GM03348 (cell line): ENCODE data around the gene PSMA8.
A peak's percentile ranks its signal among the peaks of the same experiment; 100 is the strongest.
"Not testable (repeated sequence)": the region's sequence is repeated elsewhere in the genome, so short reads cannot be mapped to it uniquely, and the experiment has no call there.

Source experiments
- DNase-seq: peaks from one replicate; pipeline ENCODE4 v3.0.0; 2012; ENCODE audit warnings: low spot score

The PSMA8 gene

GRCh38 chr18:26133652-26134051, at the start of gene PSMA8:
PSMA8 (plus strand) TSS chr18:26133869; CDS start chr18:26133966, 97 bp downstream.
- DNase-seq: no peak

DNA sequence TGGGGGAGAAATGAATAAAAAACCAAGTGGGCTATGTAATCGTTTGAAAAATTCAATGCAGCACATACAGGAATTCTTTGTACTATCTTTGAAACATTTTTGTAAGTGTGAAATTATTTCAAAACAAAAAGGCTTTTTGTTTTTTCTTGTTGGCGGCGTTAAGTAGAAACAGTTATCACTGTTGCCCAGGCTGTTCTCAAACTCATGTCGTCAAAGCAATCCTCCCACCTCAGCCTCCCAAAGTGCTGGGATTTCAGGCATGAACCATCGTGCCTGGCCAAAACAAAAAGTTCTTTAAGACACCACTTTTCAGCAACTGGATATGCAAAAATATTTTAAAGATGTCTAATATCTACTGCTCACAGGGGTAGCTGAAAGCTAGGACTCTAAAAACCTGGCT, 48.6 kb upstream of the PSMA8 start:
- no peak for DNase-seq

DNA sequence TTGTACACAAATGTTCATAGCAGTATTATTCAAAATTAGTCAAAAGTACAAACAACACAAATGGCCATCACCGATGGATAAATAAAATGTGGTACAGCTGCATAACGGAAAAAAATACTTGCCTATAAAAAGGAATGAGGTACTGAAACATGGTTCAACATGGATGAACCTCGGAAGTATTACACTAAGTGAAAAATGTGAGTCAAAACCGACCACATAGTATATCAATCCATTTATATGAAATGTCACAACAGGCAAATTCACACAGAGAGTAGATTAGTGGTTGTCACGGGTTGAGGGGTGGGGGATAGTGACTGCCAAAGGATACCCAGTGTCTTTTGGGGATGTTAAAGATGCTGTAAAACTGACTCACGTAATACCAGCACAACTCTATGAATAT, 46.7 kb upstream of the PSMA8 start:
- no peak for DNase-seq

DNA sequence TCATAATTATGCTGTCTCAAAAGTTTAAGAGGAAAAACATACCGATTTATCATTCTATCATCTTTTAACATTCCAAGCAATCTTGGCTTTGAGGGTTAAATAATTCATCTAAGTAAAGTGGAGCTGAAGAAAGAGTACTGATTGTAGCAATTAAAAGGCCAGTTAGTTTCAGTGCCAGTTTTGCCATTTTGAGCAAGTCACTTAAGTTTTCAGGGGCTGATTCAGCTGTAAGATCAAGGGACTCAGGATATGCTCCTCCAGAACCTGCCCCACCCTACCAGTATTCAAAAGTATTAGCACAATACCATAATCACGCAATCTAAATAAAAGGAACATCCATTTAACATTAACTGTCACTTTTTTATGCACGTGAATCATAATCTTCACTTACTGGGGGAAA, 45.2 kb upstream of the PSMA8 start:
- peak; percentile 7 for DNase-seq

DNA sequence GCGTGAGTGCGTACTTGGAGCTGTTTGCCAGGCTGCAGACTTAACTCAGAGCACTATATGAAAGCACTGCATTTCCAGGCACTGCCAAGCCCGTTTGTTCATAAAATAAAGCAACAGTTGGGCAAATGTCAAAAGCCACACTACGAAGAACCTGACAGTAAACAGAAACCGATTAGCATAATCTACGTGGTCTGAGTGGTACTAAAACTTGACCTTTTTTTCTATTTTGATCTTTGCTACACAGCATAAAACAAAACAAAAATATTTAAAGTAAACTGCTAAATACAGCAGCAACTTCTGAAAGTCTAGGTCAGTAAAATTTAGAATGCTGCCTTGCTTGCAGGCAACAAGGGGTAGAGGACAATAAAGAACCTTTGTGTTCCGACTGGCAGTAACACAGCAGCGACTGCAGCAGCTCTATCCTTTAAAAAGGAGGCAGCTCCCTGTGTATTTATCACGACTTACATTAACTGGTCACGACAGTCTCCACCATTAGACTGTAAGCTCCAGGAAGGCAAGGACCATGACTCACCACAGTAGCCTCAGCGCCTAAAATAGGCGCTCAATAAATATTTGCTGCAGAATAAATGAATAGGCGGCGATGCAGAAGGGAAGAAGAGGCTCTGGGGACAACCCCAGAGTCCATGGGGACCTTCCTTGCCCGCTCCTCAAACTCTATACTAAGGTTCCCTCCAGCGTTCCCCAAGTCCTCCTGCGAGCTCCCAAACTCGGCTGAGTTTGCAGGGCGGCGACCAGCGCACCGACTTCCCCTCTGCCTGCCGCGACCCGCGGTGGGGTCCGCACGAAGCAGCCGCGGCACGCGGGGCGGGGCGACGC, 44.2 kb upstream of the PSMA8 start:
- DNase-seq: peak; percentile 7

DNA sequence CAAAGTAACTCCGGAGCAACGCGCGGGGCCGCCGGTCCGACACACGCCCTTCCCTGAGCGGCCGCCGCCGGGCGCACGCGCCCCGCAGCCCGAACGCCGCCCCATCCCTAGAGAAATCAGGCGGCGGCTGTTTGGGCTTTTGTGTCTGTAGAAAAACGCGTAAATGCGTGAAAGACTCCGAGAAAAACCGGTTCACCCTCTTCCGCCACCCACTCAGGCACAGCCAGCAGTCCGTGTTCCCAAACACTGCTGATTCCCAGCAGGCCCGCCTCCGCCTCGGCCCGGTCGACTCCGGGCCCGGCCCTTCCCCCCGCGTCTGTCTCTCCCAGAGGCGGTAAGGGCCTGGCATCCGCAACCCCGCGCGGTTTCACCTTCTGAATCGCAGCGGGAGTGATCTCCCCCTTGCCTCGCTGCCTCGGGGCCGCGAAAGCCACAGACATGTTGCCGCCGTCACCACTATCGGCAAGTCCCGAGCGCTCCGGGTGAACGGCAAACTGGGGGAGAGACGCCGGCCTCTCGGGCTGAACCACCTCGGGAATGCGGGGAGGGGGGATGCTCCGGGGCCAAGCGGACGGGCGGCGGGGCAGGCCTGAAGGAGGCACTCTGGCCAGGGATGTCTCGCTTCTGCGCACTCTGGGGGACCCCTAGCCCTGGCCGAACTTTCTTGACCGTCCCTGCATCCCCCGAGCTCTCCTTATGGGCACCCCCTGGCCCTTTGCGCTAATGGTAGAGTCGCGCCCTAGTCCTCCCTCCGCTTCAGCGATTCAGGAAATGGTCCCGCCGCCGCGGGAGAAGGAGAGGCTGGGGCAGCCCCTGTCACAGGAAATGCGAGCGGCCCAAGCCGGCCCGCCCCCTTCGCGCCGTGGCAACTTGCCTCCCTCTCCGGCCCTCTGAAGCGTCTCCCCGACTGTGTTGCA, 43.3 kb upstream of the PSMA8 start, which contains the start of gene SS18:
TSS of gene SS18 (minus strand) at position 484 of the 917 bp plus-strand sequence. CDS start at position 440, 44 bp downstream.
- peak; percentile 97 for DNase-seq

- peak; percentile 79 for DNase-seq
Measured at GRCh38 chr18:26091047-26091630, 42.5 kb upstream of the PSMA8 start.

- DNase-seq: no peak
Measured at GRCh38 chr18:26096852-26097251, 36.8 kb upstream of the PSMA8 start.

DNA sequence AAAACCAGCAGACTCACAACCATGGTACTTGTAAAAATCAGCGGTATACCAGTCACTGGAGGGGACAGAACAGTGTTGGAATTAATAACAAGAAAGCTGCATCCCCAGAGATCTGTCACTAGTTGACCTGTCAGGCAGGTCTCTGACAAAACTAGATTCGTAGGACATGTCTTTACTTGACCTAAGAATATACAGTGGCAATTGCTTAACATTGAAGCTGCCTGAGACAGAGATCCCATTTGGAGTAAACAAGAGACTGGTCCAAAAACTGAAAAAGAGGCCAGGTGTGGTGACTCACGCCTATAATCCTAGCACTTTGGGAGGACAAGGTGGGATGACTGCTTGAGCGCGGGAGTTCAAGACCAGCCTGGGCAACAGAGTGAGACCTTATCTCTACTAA, 36.1 kb upstream of the PSMA8 start:
- DNase-seq: no peak

DNA sequence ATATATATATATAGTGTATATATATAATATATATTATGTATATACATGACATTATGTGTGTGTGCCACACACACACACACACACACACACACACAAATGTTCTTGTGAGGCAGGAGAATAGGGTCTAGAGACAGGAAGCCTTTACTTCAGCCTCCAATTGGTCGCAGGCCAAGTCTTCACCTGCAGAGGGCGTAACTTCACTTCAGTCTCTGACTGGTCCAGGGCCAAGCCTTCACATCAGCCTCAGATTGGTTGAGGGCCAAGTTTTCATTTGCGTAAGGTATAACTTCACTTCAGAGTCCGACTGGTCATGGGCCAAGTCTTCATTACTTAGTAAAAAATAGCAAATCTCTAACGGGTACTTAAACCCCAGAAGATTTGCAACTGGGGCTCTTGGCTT, 30.1 kb upstream of the PSMA8 start:
- no peak for DNase-seq

- DNase-seq: no peak
Measured at GRCh38 chr18:26104035-26104434, 29.6 kb upstream of the PSMA8 start.

DNA sequence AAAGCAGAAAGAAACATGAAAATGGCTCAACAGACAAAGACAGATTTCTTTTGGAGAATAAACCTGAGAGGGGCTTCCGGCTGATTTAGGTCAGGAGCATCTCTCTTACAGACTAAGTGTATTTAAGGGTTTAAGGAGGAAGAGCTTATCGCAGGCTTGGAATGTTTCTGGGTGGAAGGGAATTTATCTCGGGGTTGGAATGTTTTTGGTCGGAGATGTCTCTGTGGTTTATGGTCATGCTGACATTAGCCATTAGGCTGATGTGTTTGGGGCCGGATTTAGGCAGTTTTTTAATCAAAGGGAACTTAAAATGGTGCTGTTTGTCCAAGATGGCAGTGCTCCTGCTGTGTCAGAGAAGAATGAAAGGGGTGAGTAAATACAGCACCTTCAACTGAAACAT, 14.4 kb upstream of the PSMA8 start:
- DNase-seq: no peak

- no peak for DNase-seq
Measured at GRCh38 chr18:26121476-26121875, 12.2 kb upstream of the PSMA8 start.

- not testable (repeated sequence) for DNase-seq
Measured at GRCh38 chr18:26121994-26122393, 11.7 kb upstream of the PSMA8 start.

GRCh38 chr18:26127786-26128185, 5.9 kb upstream of the PSMA8 start:
- DNase-seq: no peak

DNA sequence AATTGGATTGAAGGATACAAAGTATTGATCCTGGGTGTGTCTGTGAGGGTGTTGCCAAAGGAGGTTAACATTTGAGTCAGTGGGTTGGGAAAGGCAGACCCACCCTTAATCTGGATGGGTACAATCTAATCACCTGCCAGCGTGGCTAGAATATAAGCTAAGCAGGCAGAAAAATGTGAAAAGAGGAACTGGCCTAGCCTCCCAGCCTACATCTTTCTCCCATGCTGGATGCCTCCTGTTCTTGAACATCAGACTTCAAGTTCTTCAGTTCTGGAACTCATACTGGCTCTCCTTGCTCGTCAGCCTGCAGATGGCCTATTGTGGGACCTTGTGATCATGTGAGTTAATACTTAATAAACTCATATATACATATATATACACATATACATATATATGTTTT, 5.5 kb upstream of the PSMA8 start:
- DNase-seq: not testable (repeated sequence)

- no peak for DNase-seq
Measured at GRCh38 chr18:26134107-26134506, 438 bp downstream of the PSMA8 start.

DNA sequence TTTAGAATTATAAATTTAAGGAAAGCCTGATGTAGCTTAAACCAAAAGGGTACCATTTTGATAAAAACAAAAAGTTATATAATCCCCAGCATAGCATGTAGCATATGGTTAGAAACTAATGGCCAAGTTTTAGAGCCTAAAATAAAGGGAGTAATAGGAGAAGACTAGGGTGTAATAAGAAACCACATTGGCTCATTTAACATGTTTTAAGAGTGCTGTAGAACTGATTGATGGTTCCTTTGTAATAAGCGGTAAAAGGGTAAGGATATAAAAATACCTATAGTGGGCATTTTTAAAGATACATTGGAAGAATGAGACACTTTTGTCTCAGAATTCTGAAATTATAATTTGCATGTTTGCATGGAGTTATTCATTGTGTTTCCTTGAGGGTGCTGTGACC, 1.9 kb downstream of the PSMA8 start:
- no peak for DNase-seq

GRCh38 chr18:26157326-26157725, 23.7 kb downstream of the PSMA8 start:
- no peak for DNase-seq

GRCh38 chr18:26159353-26159752, 25.7 kb downstream of the PSMA8 start:
- DNase-seq: peak; percentile 17

DNA sequence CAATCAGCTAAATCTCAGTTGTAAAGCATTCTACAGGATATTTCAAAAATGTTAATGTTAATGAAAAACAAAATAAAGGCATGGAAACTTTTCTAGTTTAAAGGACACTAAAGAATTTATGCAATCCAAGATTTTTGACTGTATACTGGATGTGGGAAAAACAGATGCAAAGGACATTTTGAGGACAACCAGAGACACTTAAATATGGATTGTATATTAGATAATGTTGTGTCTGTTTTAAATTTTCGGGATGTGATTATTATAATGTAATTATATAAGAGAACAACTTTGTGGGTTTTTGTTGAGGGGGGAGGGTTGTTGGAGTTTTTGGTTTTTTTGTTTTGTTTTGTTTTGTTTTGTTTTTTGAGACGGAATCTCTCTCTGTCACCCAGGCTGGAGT, 30.9 kb downstream of the PSMA8 start:
- DNase-seq: no peak

DNA sequence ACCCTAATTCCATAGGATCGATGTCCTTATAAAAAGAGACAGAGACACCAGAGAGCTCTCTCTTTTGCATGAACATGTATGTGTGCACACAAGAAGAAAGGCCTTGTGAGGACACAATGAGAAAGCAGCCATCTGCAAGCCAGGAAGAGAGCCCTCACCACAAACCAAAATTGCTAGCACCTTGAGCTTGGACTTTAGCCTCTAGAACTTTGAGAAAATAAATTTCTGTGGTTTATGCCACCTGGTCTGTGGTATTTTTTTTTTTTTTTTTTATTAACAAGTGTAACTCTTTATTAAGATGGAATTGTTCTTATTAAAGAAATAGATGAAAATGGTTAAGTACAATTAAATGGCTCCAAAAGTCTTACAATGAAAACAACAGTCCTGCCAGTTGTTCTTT, 33.9 kb downstream of the PSMA8 start:
- DNase-seq: not testable (repeated sequence)

- no peak for DNase-seq
Measured at GRCh38 chr18:26175481-26175880, 41.8 kb downstream of the PSMA8 start.
